Upper lobe of right lung (tissue), 1 donor: ENCODE measurements around the gene MIPEP. TPM values are rescaled to one million over a fixed set of nuclear protein-coding genes. Genes with fewer than 3 reads are reported as not detected.

ENCODE experiments used
- ATAC-seq: fragments of 200-7000 bp; cut with Tn5 transposase; one replicate; pipeline ENCODE4 v1.9.1; 2020; ENCODE audit warnings: mild to moderate bottlenecking, moderate library complexity
- DNase-seq: peaks from one replicate; pipeline ENCODE4 v3.0.0-alpha.2; 2020
- H3K27ac ChIP-seq: fragments of 200-600 bp; one replicate; pipeline ENCODE4 v1.8.0; 2022
- H3K27me3 ChIP-seq: fragments of 200-600 bp; one replicate; pipeline ENCODE4 v1.8.0; 2022; ENCODE audit warnings: mild to moderate bottlenecking
- H3K36me3 ChIP-seq: fragments of 200-600 bp; one replicate; pipeline ENCODE4 v1.8.0; 2022
- H3K4me1 ChIP-seq: fragments of 200-600 bp; one replicate; pipeline ENCODE4 v1.8.0; 2022
- H3K4me3 ChIP-seq: fragments of 200-600 bp; one replicate; pipeline ENCODE4 v1.8.0; 2022; ENCODE audit warnings: mild to moderate bottlenecking
- H3K9me3 ChIP-seq: fragments of 200-600 bp; one replicate; pipeline ENCODE4 v1.8.0; 2022
- intact Hi-C: fragments of 100-400 bp; cut with DNase I; formaldehyde crosslinking; loops from one replicate; pipeline ENCODE4 v1.11.0; 2022
- total RNA-seq: library from RNA; stranded (reverse); fragmentation: NEBNext Ultra II Directional; extraction: Animal tissue kit (Norgen Biotek cat#: 25700); gene quantifications from one replicate; pipeline ENCODE4 v1.2.1, GENCODE V29; 2021
- TF ChIP-seq, protein P1 (sequence below): fragments of 200-600 bp; IDR thresholded peaks from one replicate; pipeline ENCODE4 v1.8.0; 2022; ENCODE audit warnings: antibody characterized with exemption
- donor health status: DM: no; HTN: yes; CAD: no; lungs with severe emphysema.

The MIPEP gene
- total RNA-seq, 1 donor from 2014 or later: 13.3 TPM

DNA sequence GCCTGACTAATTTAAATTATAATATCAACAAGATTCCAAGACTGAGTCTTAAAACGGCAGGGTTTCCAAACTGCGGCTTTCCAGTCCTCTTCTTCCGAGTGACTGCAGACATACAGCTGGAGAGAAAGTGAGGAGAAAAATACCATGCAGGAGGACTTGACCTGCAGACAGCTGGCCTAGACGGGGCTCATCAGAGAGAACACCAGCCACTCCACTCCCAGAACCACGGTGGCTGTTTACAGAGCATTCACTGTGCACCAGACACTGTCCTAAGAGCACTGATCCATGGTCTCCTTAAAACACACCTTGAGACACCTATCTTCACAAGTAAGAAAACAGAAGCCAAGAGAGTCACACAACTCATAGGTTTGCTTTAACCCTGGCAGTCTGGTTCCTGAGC, 152.7 kb downstream of the MIPEP start:
- intact Hi-C loops: no loop called here
- Histone ChIP-seq H3K36me3 (no peaks in the 10 kb centered on the region), H3K4me3 (no peak overlapping the region), H3K27me3 (no peaks in the 10 kb centered on the region), H3K4me1 (no peaks in the 10 kb centered on the region), H3K9me3 (no peaks in the 10 kb centered on the region), H3K27ac (no peak overlapping the region)
- ATAC-seq: no peak
- TF ChIP-seq, protein P1, sequence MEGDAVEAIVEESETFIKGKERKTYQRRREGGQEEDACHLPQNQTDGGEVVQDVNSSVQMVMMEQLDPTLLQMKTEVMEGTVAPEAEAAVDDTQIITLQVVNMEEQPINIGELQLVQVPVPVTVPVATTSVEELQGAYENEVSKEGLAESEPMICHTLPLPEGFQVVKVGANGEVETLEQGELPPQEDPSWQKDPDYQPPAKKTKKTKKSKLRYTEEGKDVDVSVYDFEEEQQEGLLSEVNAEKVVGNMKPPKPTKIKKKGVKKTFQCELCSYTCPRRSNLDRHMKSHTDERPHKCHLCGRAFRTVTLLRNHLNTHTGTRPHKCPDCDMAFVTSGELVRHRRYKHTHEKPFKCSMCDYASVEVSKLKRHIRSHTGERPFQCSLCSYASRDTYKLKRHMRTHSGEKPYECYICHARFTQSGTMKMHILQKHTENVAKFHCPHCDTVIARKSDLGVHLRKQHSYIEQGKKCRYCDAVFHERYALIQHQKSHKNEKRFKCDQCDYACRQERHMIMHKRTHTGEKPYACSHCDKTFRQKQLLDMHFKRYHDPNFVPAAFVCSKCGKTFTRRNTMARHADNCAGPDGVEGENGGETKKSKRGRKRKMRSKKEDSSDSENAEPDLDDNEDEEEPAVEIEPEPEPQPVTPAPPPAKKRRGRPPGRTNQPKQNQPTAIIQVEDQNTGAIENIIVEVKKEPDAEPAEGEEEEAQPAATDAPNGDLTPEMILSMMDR: no peak
- DNase-seq: no peak

DNA sequence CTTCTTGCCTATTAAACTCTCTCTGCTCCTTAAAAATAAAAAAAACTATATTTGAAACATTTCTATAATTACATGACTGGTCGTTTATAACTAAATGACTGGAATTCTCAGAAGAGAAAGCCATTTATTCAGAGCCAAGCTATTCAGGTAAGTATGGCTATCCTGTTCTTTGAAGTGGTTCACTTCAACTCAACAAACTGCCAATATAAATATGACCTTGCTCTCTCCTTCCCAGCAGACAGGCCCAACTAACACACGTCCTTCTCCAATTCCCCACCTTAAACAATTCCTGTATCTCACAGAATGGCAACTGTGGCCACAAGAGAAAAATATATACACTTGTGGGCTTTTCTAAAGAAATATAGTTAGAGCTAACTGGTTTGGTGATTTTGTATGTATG, 153.9 kb downstream of the MIPEP start:
- no peaks in the 10 kb centered on the region for H3K9me3 ChIP-seq
- ATAC-seq (peak; percentile 61), DNase-seq (no peak)
- intact Hi-C loops: no loop called here
- H3K4me1 ChIP-seq: no peaks in the 10 kb centered on the region
- no peaks in the 10 kb centered on the region for H3K36me3 ChIP-seq
- no peaks in the 10 kb centered on the region for H3K27me3 ChIP-seq
- H3K27ac ChIP-seq: peak overlapping the region; percentile 1
- no peak overlapping the region for H3K4me3 ChIP-seq
- TF ChIP-seq, protein P1: no peak

DNA sequence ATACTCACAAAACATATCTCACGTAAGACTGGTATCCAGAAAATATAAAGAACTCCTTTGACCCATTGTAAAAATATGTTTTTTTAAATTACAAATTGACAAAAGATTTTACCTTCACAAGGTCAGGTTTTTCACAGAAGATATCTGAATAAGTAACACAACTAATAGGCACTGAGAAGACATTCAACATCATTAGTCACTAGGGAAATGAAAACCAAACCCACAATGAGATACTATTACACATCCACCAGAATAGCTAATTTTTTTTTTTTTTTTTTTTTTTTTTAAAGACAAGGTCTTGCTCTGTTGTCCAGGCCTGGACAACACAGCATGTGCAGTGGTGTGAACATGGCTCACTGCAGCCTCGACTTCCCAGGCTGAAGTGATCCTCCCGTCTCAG, 157.5 kb downstream of the MIPEP start:
- H3K27ac ChIP-seq: no peak overlapping the region
- H3K4me3 ChIP-seq: no peak overlapping the region
- TF ChIP-seq, protein P1: no peak
- intact Hi-C loops: no loop called here
- H3K27me3 ChIP-seq: no peaks in the 10 kb centered on the region
- H3K36me3 ChIP-seq: peaks cover 10% of the 10 kb centered on the region
- no peak for DNase-seq
- H3K9me3 ChIP-seq: no peaks in the 10 kb centered on the region
- H3K4me1 ChIP-seq: no peaks in the 10 kb centered on the region
- no peak for ATAC-seq

DNA sequence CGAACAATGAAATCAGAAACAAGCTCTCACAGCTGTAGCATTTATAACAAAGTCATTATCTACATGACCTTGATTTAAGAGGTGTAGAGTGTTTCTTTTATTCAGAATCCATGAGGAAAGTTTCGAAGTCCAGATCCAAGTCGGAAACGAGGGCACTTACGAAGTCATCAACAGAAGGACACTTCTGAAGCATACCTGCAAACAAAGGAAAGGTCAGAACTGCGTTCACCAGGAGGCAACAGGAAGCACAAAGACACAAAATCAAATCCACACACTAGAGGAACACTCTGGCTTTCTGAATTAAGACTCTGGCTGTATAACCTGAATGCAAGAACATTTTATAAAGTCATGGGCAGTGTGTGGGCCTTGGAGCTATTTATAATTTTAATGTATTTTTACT, 158.9 kb downstream of the MIPEP start:
- Histone ChIP-seq H3K4me1 (no peaks in the 10 kb centered on the region), H3K27me3 (no peaks in the 10 kb centered on the region), H3K9me3 (no peaks in the 10 kb centered on the region), H3K4me3 (no peak overlapping the region), H3K27ac (no peak overlapping the region), H3K36me3 (peaks cover 10% of the 10 kb centered on the region)
- intact Hi-C loops: no loop called here
- DNase-seq: no peak
- peak; percentile 91 for ATAC-seq
- TF ChIP-seq, protein P1: no peak

DNA sequence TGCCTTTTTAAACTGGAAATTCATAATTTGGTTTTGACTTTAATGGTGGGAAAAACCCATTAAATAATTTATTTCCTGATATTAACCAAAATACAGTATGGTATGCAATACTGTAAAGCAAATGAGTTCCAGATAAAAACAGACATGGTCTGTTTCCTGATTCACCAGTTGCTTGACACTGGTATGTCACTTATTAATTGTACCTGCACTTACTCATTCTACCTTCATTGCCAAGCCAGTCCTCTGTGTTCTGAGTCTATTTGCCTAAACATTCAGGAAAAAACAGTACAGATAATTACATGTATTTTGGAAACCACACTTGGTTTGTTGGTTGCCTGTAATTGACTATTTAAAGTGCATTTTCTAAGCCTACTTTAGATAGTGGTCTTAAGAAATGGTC, 159.7 kb downstream of the MIPEP start:
- no peaks in the 10 kb centered on the region for H3K27me3 ChIP-seq
- peaks cover 10% of the 10 kb centered on the region for H3K36me3 ChIP-seq
- no peaks in the 10 kb centered on the region for H3K9me3 ChIP-seq
- DNase-seq: no peak
- TF ChIP-seq, protein P1: no peak
- no peak for ATAC-seq
- no peak overlapping the region for H3K27ac ChIP-seq
- intact Hi-C loops: no loop called here
- no peak overlapping the region for H3K4me3 ChIP-seq
- no peaks in the 10 kb centered on the region for H3K4me1 ChIP-seq

DNA sequence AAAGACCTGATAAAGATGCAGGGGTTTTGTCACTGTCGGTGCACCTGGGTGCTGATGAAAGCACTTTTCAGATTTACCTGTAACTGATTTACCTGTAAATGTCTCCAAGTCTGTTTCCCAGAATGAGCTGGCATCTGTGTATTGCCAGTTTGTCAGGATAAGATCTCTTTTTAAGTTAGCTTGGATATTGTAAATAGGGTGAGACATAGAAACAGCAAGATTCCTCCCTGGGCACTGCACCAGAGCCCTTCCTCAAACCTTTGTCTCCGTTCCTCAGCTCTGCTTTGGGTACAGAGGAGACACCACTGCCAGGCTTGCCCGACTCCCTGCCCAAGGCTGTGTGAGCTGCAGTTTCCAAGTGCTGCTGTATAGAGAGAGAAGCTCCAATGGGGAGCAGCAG, 160.4 kb downstream of the MIPEP start:
- no peak for DNase-seq
- Histone ChIP-seq H3K27ac (no peak overlapping the region), H3K36me3 (peaks cover 10% of the 10 kb centered on the region), H3K9me3 (no peaks in the 10 kb centered on the region), H3K27me3 (no peaks in the 10 kb centered on the region), H3K4me3 (no peak overlapping the region), H3K4me1 (no peaks in the 10 kb centered on the region)
- ATAC-seq: no peak
- TF ChIP-seq, protein P1: no peak
- intact Hi-C loops: no loop called here
